ENCODE measurements around the gene BPIFB1.

The BPIFB1 gene

GRCh38 chr20:33352258-33353012 is 69.4 kb downstream of the BPIFB1 start:
- Histone ChIP-seq H3K9me3 (ENCODE audit: control insufficient read depth, low read length) (no peaks in the 10 kb centered on the region), H3K27me3 (ENCODE audit: control insufficient read depth, insufficient read depth, low read length, poor library complexity, severe bottlenecking) (no peaks in the 10 kb centered on the region), H3K4me3 (ENCODE audit: insufficient read depth, low read depth, low read length) (no peak overlapping the region), H3K36me3 (ENCODE audit: control insufficient read depth, insufficient read depth, low read length) (peaks cover 3% of the 10 kb centered on the region), H3K4me1 (ENCODE audit: control insufficient read depth, insufficient read depth, low read length) (peaks cover 3% of the 10 kb centered on the region), H3K27ac (ENCODE audit: insufficient read depth, low read depth, low read length, poor library complexity, severe bottlenecking) (no peak overlapping the region)
- 80 to 81% methylated on average over 16 of the region's 16 CpGs for WGBS, 2 experiments

DNA sequence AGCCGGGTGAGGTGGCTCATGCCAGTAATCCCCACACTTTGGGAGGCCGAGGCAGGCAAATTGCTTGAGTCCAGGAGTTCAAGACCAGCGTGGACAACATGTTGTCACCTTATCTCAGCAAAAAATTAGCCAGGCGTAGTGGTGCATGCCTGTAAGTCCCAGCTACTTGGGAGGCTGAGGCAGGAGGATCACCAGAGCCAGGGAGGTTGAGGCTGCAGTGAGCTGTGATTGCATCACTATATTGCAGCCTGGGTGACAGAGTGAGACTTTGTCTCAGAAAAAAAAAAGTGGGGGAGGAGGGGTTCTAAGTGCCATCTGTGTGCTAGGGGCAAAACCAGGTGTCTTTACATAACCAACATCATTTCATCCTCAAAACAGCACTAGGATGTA is 70.0 kb downstream of the BPIFB1 start:
- Histone ChIP-seq H3K4me1 (ENCODE audit: control insufficient read depth, insufficient read depth, low read length) (peaks cover 3% of the 10 kb centered on the region), H3K36me3 (ENCODE audit: control insufficient read depth, insufficient read depth, low read length) (peaks cover 3% of the 10 kb centered on the region), H3K4me3 (ENCODE audit: insufficient read depth, low read depth, low read length) (no peak overlapping the region), H3K27ac (ENCODE audit: insufficient read depth, low read depth, low read length, poor library complexity, severe bottlenecking) (no peak overlapping the region), H3K9me3 (ENCODE audit: control insufficient read depth, low read length) (no peaks in the 10 kb centered on the region), H3K27me3 (ENCODE audit: control insufficient read depth, insufficient read depth, low read length, poor library complexity, severe bottlenecking) (no peaks in the 10 kb centered on the region)
- 86 to 89% methylated on average over 4 of the region's 4 CpGs for WGBS, 2 experiments

Data from ectodermal cell (in vitro differentiated cells).